GM12878 (cell line): ENCODE measurements around the gene UMPS. TPM values are rescaled to one million over a fixed set of nuclear protein-coding genes. Genes with fewer than 3 reads are reported as not detected.

Experiments used
- ATAC-seq: fragments of 200-7000 bp; cut with Tn5 transposase; 3 replicates; pipeline ENCODE4 v1.9.1; 2020; ENCODE audit warnings: mild to moderate bottlenecking, moderate library complexity
- BruUV-seq: library from RNA; stranded (reverse); fragments of 400-500 nt; replicated peaks from 2 replicates; lab custom pipeline; 2021; lab: Mats Ljungman, UMichigan
- CTCF ChIA-PET: fragments of 300-600 bp; sonication (Branson Sonifier 250); formaldehyde crosslinking; extraction: SDS; loops from one replicate; lab custom pipeline; 2021; ENCODE audit warnings: inconsistent platforms; lab: Yijun Ruan, JAX
- POLR2A ChIA-PET: fragments of 350-600 bp; formaldehyde crosslinking; extraction: SDS; loops from one replicate; lab custom pipeline; 2021; ENCODE audit warnings: inconsistent platforms; lab: Charles Lee
- RAD21 ChIA-PET: fragments of 300-600 bp; sonication (Branson Sonifier 250); formaldehyde crosslinking; loops from one replicate; lab custom pipeline; 2023; ENCODE audit warnings: antibody characterized with exemption; ENCODE audit not compliant: unreplicated experiment; lab: Charles Lee
- SMC1A ChIA-PET: fragments of 300-600 bp; sonication (Branson Sonifier 250); formaldehyde crosslinking; loops from one replicate; lab custom pipeline; 2023; ENCODE audit not compliant: unreplicated experiment, uncharacterized antibody; lab: Charles Lee
- DNase-seq: peaks from one replicate; pipeline ENCODE4 v3.0.0-alpha.2; 2011; ENCODE audit warnings: low read depth, low spot score
- FAIRE-seq: peaks from 3 replicates; lab custom pipeline; 2011; peaks lifted over from hg19 to GRCh38; lab: Jason Lieb, UNC
- H2AFZ ChIP-seq: 2 replicates; pipeline ENCODE4 v1.6.0; 2011; ENCODE audit warnings: low read depth, low read length, control low read depth; ENCODE audit not compliant: control insufficient read depth
- H3K27ac ChIP-seq: 2 replicates; pipeline ENCODE4 v1.5.1; 2011; ENCODE audit warnings: control low read depth; ENCODE audit not compliant: control insufficient read depth, insufficient read depth
- H3K27me3 ChIP-seq, 2 experiments: replicated peaks in 1 of 2; 2 replicates each; pipeline versions ENCODE4 v1.6.0 to v1.6.1; 2011; ENCODE audit warnings: low read length in 1 of 2; ENCODE audit not compliant: control insufficient read depth in 2 of 2, insufficient read depth in 2 of 2
- H3K36me3 ChIP-seq, 2 experiments: 2 replicates each; pipeline ENCODE4 v1.5.1; 2011; ENCODE audit warnings: low read length in 1 of 2; ENCODE audit not compliant: control insufficient read depth in 2 of 2, insufficient read depth in 2 of 2
- H3K4me1 ChIP-seq: 2 replicates; pipeline ENCODE4 v1.6.1; 2011; ENCODE audit warnings: mild to moderate bottlenecking, low read length, moderate library complexity, mixed read lengths; ENCODE audit not compliant: control insufficient read depth, insufficient read depth
- H3K4me2 ChIP-seq: 2 replicates; pipeline ENCODE4 v1.6.0; 2011; ENCODE audit warnings: control low read depth; ENCODE audit not compliant: control insufficient read depth, insufficient read depth
- H3K4me3 ChIP-seq: fragments of 200-600 bp; sonication (generic); 2 replicates; pipeline ENCODE4 v1.5.1; 2016
- H3K79me2 ChIP-seq: 2 replicates; pipeline ENCODE4 v1.6.0; 2011; ENCODE audit warnings: low read length; ENCODE audit not compliant: control insufficient read depth, insufficient read depth
- H3K9ac ChIP-seq: 2 replicates; pipeline ENCODE4 v1.8.0; 2011; ENCODE audit warnings: low read length, control low read depth, mixed read lengths; ENCODE audit not compliant: control insufficient read depth, insufficient read depth
- H3K9me3 ChIP-seq: replicated peaks from 3 replicates; pipeline ENCODE4 v1.5.1; 2011; ENCODE audit warnings: mild to moderate bottlenecking, low read length; ENCODE audit not compliant: control insufficient read depth, insufficient read depth
- H4K20me1 ChIP-seq: 2 replicates; pipeline ENCODE4 v1.6.0; 2011; ENCODE audit not compliant: control insufficient read depth, insufficient read depth
- MYC ChIP-seq: IDR thresholded peaks from 2 replicates; pipeline ENCODE4 v1.6.1; 2011; ENCODE audit warnings: mild to moderate bottlenecking, low read length, moderate library complexity, inconsistent platforms; ENCODE audit not compliant: insufficient read depth, insufficient replicate concordance, insufficient read length, severe bottlenecking
- WGBS: methylation state at CpG from one replicate; pipeline ENCODE4 v1.1.6; 2016; ENCODE audit warnings: low lambda C conversion rate; ENCODE audit not compliant: insufficient replicate concordance, insufficient coverage; ENCODE audit errors: missing lambda C conversion rate; 5-methylcytosine and 5-hydroxymethylcytosine counted together
- in situ Hi-C: fragments of 300-500 bp; cut with MboI; formaldehyde crosslinking; loops from 9 replicates; pipeline ENCODE4 v1.14.3; 2018; ENCODE audit warnings: mixed read lengths
- intact Hi-C: fragments of 100-400 bp; cut with micrococcal nuclease; formaldehyde crosslinking; loops from one replicate; pipeline ENCODE4 v1.14.2; 2022; ENCODE audit not compliant: unreplicated experiment
- polyA plus RNA-seq, 11 experiments: library from polyadenylated mRNA; depleted of rRNA in 4 of 11; unstranded in 6 of 11; stranded (reverse) in 5 of 11; fragments of >200 nt; fragmentation: Nextera tagmentation in 4 of 11; fragmentation: Illumina TruSeq in 1 of 11; extraction: Ambion mirVana in 4 of 11; extraction: Trizol in 1 of 11; gene quantifications; 1 replicate in 1 of 11; 2 replicates in 10 of 11; pipeline versions ENCODE4 v1.2.1 to v1.2.3, GENCODE V29; 2011 to 2016; ENCODE audit warnings: inconsistent platforms in 2 of 11, missing spikeins in 2 of 11, low read depth in 1 of 11
- total RNA-seq, 4 experiments: library from RNA; depleted of rRNA in 3 of 4; stranded (reverse); fragments of >200 nt in 3 of 4; fragmentation: Illumina TruSeq in 1 of 4; extraction: Trizol in 1 of 4; gene quantifications; 2 replicates each; pipeline versions ENCODE4 v1.2.1 to v1.2.3, GENCODE V29; 2013 to 2021
- TF ChIP-seq, protein P1 (sequence below), 3 experiments: IDR thresholded peaks in 2 of 3; conservative IDR thresholded peaks in 1 of 3; 2 replicates each; pipeline ENCODE4 v1.5.1; 2011; ENCODE audit warnings: low read depth in 3 of 3, low read length in 3 of 3, mild to moderate bottlenecking in 3 of 3, control low read depth in 2 of 3, moderate library complexity in 2 of 3, inconsistent platforms in 1 of 3, mixed read lengths in 1 of 3; ENCODE audit not compliant: control insufficient read depth in 2 of 3, insufficient read depth in 1 of 3; ENCODE audit errors: extremely low read depth in 1 of 3
- TF ChIP-seq, protein P2 (sequence below): fragments of 450-650 bp; IDR thresholded peaks from 2 replicates; pipeline ENCODE4 v1.6.1; 2017; ENCODE audit warnings: mild to moderate bottlenecking, moderate library complexity
- TF ChIP-seq, protein P3 (sequence below): fragments of 450-650 bp; formaldehyde crosslinking; IDR thresholded peaks from 2 replicates; pipeline ENCODE4 v1.4.0; 2022; ENCODE audit warnings: mild to moderate bottlenecking, moderate library complexity

Gene UMPS
- total and polyA plus RNA-seq, 10 of the 15 experiments (the other 5 are each of a cell fraction or from before 2014, with no cell fraction given) = 30.6 to 82.8 (median 49.5) TPM

DNA sequence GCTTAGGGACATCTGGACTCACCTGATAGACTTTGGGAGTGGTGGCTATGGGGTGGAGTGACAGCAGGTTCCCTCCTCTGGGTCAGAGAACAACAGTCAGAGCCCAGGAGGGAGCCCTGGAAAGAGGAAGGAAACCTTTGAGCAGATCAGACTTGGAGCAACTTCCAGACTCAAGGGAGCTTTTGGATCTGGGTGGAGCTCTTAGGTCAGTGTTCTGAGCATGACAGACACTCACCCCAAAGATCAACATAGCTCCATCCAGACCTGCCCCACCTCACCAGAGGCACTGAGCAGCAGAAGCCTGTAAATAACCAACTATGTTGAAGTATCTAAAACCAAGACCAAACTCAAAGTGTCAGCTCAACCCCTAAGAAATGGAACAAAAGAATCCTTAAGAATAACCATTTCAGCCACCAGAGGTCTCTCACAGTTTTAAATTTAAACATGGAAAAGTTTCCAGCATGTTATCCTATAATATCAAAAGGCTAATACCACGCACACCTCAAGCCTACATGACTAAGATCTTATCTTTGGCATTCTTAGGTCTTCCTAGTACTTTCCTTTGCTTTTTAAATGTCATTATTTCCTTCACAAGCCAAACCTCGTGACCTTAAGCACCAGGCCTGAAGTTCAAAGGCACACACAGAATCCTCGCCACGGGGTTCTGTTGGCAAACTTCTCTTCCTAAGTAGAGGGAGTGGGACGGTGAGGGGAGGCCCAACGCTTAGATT lies 56.4 kb downstream of the UMPS start:
- Histone ChIP-seq H3K27ac (no peak overlapping the region), H3K9ac (no peak overlapping the region), H4K20me1 (no peaks in the 10 kb centered on the region), H3K36me3 (no peaks in the 10 kb centered on the region), H3K79me2 (no peaks in the 10 kb centered on the region), H3K4me3 (no peak overlapping the region), H3K4me2 (no peak overlapping the region), H3K27me3 (no peaks in the 10 kb centered on the region), H3K4me1 (peaks cover 15% of the 10 kb centered on the region), H2AFZ (no peak overlapping the region), H3K9me3 (no peaks in the 10 kb centered on the region)
- no TSS peak for BruUV-seq
- FAIRE-seq (no peak), DNase-seq (no peak), ATAC-seq (no peak)
- intact Hi-C loops (no loop called here), in situ Hi-C loops (no loop called here)
- WGBS = 78% methylated on average over 6 of the region's 6 CpGs
- ChIA-PET CTCF (interaction anchor here (0.6 to 7.0 kb wide), 32 partner anchors 8 to 796 kb away, joined by 3 to 96 read pairs (median 4); partner anchors contain the start of gene MUC13), RAD21 (interaction anchor here (0.7 to 5.3 kb wide), 25 partner anchors 9 to 732 kb away, joined by 3 to 41 read pairs (median 3); partner anchors contain the start of gene ITGB5), SMC1A (interaction anchor here (0.7 to 7.1 kb wide), 22 partner anchors 11 to 648 kb away, joined by 3 to 88 read pairs (median 5); no protein-coding TSS in a partner anchor), POLR2A (interaction anchor here (0.7 to 1.6 kb wide), 2 partner anchors 9 to 23 kb away, joined by 3 to 4 read pairs; no protein-coding TSS in a partner anchor)
- TF ChIP-seq, protein P1, sequence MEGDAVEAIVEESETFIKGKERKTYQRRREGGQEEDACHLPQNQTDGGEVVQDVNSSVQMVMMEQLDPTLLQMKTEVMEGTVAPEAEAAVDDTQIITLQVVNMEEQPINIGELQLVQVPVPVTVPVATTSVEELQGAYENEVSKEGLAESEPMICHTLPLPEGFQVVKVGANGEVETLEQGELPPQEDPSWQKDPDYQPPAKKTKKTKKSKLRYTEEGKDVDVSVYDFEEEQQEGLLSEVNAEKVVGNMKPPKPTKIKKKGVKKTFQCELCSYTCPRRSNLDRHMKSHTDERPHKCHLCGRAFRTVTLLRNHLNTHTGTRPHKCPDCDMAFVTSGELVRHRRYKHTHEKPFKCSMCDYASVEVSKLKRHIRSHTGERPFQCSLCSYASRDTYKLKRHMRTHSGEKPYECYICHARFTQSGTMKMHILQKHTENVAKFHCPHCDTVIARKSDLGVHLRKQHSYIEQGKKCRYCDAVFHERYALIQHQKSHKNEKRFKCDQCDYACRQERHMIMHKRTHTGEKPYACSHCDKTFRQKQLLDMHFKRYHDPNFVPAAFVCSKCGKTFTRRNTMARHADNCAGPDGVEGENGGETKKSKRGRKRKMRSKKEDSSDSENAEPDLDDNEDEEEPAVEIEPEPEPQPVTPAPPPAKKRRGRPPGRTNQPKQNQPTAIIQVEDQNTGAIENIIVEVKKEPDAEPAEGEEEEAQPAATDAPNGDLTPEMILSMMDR (IDR thresholded peaks at IDR 0.05 in 2 of 3, conservative IDR thresholded peaks at IDR 0.05 in 1 of 3; ENCODE audit: control insufficient read depth in 2 of 3, extremely low read depth in 1 of 3, insufficient read depth in 1 of 3, low read depth in 3 of 3, low read length in 3 of 3) = peak in 1 of 3 experiments; percentile 18; a peak in 1 of 6 replicates
- TF ChIP-seq, protein P2, sequence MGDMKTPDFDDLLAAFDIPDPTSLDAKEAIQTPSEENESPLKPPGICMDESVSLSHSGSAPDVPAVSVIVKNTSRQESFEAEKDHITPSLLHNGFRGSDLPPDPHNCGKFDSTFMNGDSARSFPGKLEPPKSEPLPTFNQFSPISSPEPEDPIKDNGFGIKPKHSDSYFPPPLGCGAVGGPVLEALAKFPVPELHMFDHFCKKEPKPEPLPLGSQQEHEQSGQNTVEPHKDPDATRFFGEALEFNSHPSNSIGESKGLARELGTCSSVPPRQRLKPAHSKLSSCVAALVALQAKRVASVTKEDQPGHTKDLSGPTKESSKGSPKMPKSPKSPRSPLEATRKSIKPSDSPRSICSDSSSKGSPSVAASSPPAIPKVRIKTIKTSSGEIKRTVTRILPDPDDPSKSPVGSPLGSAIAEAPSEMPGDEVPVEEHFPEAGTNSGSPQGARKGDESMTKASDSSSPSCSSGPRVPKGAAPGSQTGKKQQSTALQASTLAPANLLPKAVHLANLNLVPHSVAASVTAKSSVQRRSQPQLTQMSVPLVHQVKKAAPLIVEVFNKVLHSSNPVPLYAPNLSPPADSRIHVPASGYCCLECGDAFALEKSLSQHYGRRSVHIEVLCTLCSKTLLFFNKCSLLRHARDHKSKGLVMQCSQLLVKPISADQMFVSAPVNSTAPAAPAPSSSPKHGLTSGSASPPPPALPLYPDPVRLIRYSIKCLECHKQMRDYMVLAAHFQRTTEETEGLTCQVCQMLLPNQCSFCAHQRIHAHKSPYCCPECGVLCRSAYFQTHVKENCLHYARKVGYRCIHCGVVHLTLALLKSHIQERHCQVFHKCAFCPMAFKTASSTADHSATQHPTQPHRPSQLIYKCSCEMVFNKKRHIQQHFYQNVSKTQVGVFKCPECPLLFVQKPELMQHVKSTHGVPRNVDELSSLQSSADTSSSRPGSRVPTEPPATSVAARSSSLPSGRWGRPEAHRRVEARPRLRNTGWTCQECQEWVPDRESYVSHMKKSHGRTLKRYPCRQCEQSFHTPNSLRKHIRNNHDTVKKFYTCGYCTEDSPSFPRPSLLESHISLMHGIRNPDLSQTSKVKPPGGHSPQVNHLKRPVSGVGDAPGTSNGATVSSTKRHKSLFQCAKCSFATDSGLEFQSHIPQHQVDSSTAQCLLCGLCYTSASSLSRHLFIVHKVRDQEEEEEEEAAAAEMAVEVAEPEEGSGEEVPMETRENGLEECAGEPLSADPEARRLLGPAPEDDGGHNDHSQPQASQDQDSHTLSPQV = no peak
- TF ChIP-seq, protein P3, sequence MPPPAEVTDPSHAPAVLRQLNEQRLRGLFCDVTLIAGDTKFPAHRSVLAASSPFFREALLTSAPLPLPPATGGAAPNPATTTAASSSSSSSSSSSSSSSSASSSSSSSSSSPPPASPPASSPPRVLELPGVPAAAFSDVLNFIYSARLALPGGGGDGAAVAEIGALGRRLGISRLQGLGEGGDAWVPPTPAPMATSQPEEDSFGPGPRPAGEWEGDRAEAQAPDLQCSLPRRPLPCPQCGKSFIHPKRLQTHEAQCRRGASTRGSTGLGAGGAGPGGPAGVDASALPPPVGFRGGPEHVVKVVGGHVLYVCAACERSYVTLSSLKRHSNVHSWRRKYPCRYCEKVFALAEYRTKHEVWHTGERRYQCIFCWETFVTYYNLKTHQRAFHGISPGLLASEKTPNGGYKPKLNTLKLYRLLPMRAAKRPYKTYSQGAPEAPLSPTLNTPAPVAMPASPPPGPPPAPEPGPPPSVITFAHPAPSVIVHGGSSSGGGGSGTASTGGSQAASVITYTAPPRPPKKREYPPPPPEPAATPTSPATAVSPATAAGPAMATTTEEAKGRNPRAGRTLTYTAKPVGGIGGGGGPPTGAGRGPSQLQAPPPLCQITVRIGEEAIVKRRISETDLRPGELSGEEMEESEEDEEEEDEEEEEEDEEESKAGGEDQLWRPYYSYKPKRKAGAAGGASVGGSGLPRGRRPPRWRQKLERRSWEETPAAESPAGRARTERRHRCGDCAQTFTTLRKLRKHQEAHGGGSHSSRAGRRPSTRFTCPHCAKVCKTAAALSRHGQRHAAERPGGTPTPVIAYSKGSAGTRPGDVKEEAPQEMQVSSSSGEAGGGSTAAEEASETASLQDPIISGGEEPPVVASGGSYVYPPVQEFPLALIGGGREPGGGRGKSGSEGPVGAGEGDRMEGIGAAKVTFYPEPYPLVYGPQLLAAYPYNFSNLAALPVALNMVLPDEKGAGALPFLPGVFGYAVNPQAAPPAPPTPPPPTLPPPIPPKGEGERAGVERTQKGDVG (CRISPR knock-in tag) = no peak
- no peak for TF ChIP-seq MYC
